HepG2 (cell line): ENCODE data around the gene MYL4. TPM values are rescaled to one million over a fixed set of nuclear protein-coding genes. Genes with fewer than 3 reads are reported as not detected.

ENCODE experiments used
- FOXP1 ChIP-seq, 2 experiments: fragments of 450-650 bp in 1 of 2; IDR thresholded peaks; 2 replicates each; pipeline ENCODE4 v1.6.1; 2017 to 2018; ENCODE audit warnings: antibody characterized with exemption in 1 of 2
- HINFP ChIP-seq: sonication (generic); formaldehyde crosslinking; IDR thresholded peaks from 2 replicates; pipeline ENCODE4 v1.4.0; 2020; ENCODE audit warnings: low read depth, mild to moderate bottlenecking, missing genetic modification reagents
- KLF12 ChIP-seq: sonication (generic); formaldehyde crosslinking; IDR thresholded peaks from 2 replicates; pipeline ENCODE4 v1.4.0; 2020; ENCODE audit warnings: missing genetic modification reagents, borderline replicate concordance
- MTERF4 ChIP-seq: sonication (generic); formaldehyde crosslinking; IDR thresholded peaks from 2 replicates; pipeline ENCODE4 v1.8.0; 2023; ENCODE audit warnings: mild to moderate bottlenecking, missing genetic modification reagents
- NPAS2 ChIP-seq: sonication (generic); formaldehyde crosslinking; IDR thresholded peaks from 2 replicates; pipeline ENCODE4 v1.8.0; 2022; ENCODE audit warnings: mild to moderate bottlenecking, missing genetic modification reagents, borderline replicate concordance
- TCF7 ChIP-seq: sonication (generic); IDR thresholded peaks from 2 replicates; pipeline ENCODE4 v1.6.1; 2016; ENCODE audit warnings: antibody characterized with exemption, low read depth
- TFAP4 ChIP-seq: sonication (generic); IDR thresholded peaks from 2 replicates; pipeline ENCODE4 v1.6.1; 2016; ENCODE audit warnings: low read depth, borderline replicate concordance
- ZBTB3 ChIP-seq: sonication (generic); formaldehyde crosslinking; IDR thresholded peaks from 2 replicates; pipeline ENCODE4 v1.4.0; 2020; ENCODE audit warnings: low read depth, mild to moderate bottlenecking, moderate library complexity, missing genetic modification reagents, borderline replicate concordance
- ZNF143 ChIP-seq: sonication (generic); formaldehyde crosslinking; IDR thresholded peaks from 2 replicates; pipeline ENCODE4 v1.4.0; 2020; ENCODE audit warnings: missing genetic modification reagents
- ZNF263 ChIP-seq: sonication (generic); formaldehyde crosslinking; IDR thresholded peaks from 2 replicates; pipeline ENCODE4 v1.4.0; 2020; ENCODE audit warnings: missing genetic modification reagents
- ZNF318 ChIP-seq: sonication (generic); formaldehyde crosslinking; IDR thresholded peaks from 2 replicates; pipeline ENCODE4 v1.4.0; 2020; ENCODE audit warnings: mild to moderate bottlenecking, missing genetic modification reagents
- ZNF383 ChIP-seq: sonication (generic); formaldehyde crosslinking; IDR thresholded peaks from 2 replicates; pipeline ENCODE4 v1.4.0; 2020; ENCODE audit warnings: missing genetic modification reagents, mild to moderate bottlenecking, borderline replicate concordance
- ZNF430 ChIP-seq: sonication (generic); formaldehyde crosslinking; IDR thresholded peaks from 2 replicates; pipeline ENCODE4 v1.9.0; 2021; ENCODE audit warnings: mild to moderate bottlenecking, missing genetic modification reagents
- ZNF619 ChIP-seq: sonication (generic); formaldehyde crosslinking; IDR thresholded peaks from 2 replicates; pipeline ENCODE4 v1.4.0; 2020; ENCODE audit warnings: mild to moderate bottlenecking, missing genetic modification reagents
- ZNF788 ChIP-seq: sonication (generic); formaldehyde crosslinking; IDR thresholded peaks from 2 replicates; pipeline ENCODE4 v1.5.0; 2020; ENCODE audit warnings: mild to moderate bottlenecking, missing genetic modification reagents, borderline replicate concordance
- polyA plus RNA-seq, 8 experiments: library from polyadenylated mRNA; depleted of rRNA in 3 of 8; stranded (reverse) in 7 of 8; unstranded in 1 of 8; fragments of >200 nt; fragmentation: Illumina TruSeq in 4 of 8; extraction: Trizol in 4 of 8; gene quantifications; 2 replicates each; pipeline versions ENCODE4 v1.2.1 to v1.2.3, GENCODE V29; 2011 to 2016; ENCODE audit warnings: low read depth in 4 of 8, missing spikeins in 1 of 8, mixed read lengths in 1 of 8; ENCODE audit not compliant: insufficient read depth in 1 of 8
- total RNA-seq, 5 experiments: library from RNA; depleted of rRNA; stranded (reverse); fragments of >200 nt; fragmentation: Illumina TruSeq; extraction: Trizol; gene quantifications; 2 replicates each; pipeline ENCODE4 v1.2.3, GENCODE V29; 2016; ENCODE audit warnings: low read depth in 1 of 5

Gene MYL4
- total and polyA plus RNA-seq, 2 of the 13 experiments (the other 11 are each of a cell fraction or from before 2014, with no cell fraction given) = not detected

GRCh38 chr17:47229535-47230443 lies 20.6 kb downstream of the MYL4 start (continued):
- TF ChIP-seq TFAP4 = peak; percentile 40; the same call in 1 of the 2 replicates
- no peak for TF ChIP-seq ZBTB3 (CRISPR knock-in tag)
- peak; percentile 66; the same call in 1 of the 2 replicates for TF ChIP-seq ZNF788 (CRISPR knock-in tag)
- TF ChIP-seq MTERF4 (CRISPR knock-in tag) = no peak
- TF ChIP-seq ZNF143 (CRISPR knock-in tag) = 0 out of 2 replicates have a peak, but pooled peaks have one; percentile 28
- TF ChIP-seq TCF7 = no peak
- peak; percentile 52; the same call in 1 of the 2 replicates for TF ChIP-seq HINFP (CRISPR knock-in tag)
- 0 out of 2 replicates have a peak, but pooled peaks have one; percentile 44 for TF ChIP-seq ZNF619 (CRISPR knock-in tag)
- TF ChIP-seq ZNF263 (CRISPR knock-in tag) = 0 out of 2 replicates have a peak, but pooled peaks have one; percentile 34
- TF ChIP-seq ZNF430 = peak; percentile 65; the same call in 1 of the 2 replicates
- TF ChIP-seq KLF12 = no peak
- no peak for TF ChIP-seq FOXP1 (IDR thresholded peaks at IDR 0.05)
- TF ChIP-seq FOXP1 (CRISPR knock-in tag; IDR thresholded peaks at IDR 0.05) = peak; percentile 21
- TF ChIP-seq ZNF383 (CRISPR knock-in tag) = no peak
- no peak for TF ChIP-seq NPAS2 (CRISPR knock-in tag)
- TF ChIP-seq ZNF318 = no peak
